ENCODE measurements around the gene SLCO3A1. TPM values are rescaled to one million over a fixed set of nuclear protein-coding genes. Genes with fewer than 3 reads are reported as not detected.

The SLCO3A1 gene
- total and polyA plus RNA-seq, 2 donors (not counting 1 experiment from before 2014, with no cell fraction given): 8.1 to 16.8 TPM

GRCh38 chr15:91866971-91867372, 13.5 kb downstream of the SLCO3A1 start:
- TF ChIP-seq CTCF (conservative IDR thresholded peaks at IDR 0.05 in 1 of 2, IDR thresholded peaks at IDR 0.05 in 1 of 2; ENCODE audit: low read depth in 1 of 2, low read length in 2 of 2): no peak
- TF ChIP-seq EZH2 (IDR thresholded peaks at IDR 0.05; ENCODE audit: low read length, missing control alignments): no peak
- Histone ChIP-seq H3K4me2 (ENCODE audit: extremely low read depth, insufficient read depth, low read length) (peak overlapping the region; percentile 85), H3K27me3 (ENCODE audit: control insufficient read depth, insufficient read depth, low read length) (no peaks in the 10 kb centered on the region), H4K20me1 (ENCODE audit: control insufficient read depth, extremely low read depth, insufficient read depth, low read length) (no peaks in the 10 kb centered on the region), H3K9me3 (ENCODE audit: control insufficient read depth, insufficient read depth, low read depth, low read length) (no peaks in the 10 kb centered on the region), H3K27ac (ENCODE audit: insufficient read depth, low read length) (peak overlapping the region; percentile 85), H3K4me3 (replicated peaks in 1 of 4; ENCODE audit: control extremely low read depth in 1 of 4, insufficient read depth in 1 of 4, low read depth in 3 of 4, low read length in 4 of 4) (no peak overlapping the region), H3K36me3 (ENCODE audit: control insufficient read depth, insufficient read depth, low read length) (no peaks in the 10 kb centered on the region), H3K9ac (ENCODE audit: insufficient read depth, low read length) (no peak overlapping the region), H3K4me1 (ENCODE audit: control insufficient read depth, extremely low read depth, insufficient read depth, low read length) (peaks cover 28% of the 10 kb centered on the region), H2AFZ (ENCODE audit: low read length) (peak overlapping the region; percentile 37), H3K79me2 (ENCODE audit: control insufficient read depth, insufficient read depth, low read length) (peaks cover 4% of the 10 kb centered on the region)
- peak; percentile 32 to 69 for DNase-seq (ENCODE audit: low read depth in 2 of 2)

- Histone ChIP-seq H3K4me1 (ENCODE audit: control insufficient read depth, extremely low read depth, insufficient read depth, low read length) (peaks cover 28% of the 10 kb centered on the region), H3K9me3 (ENCODE audit: control insufficient read depth, insufficient read depth, low read depth, low read length) (no peaks in the 10 kb centered on the region), H3K79me2 (ENCODE audit: control insufficient read depth, insufficient read depth, low read length) (peaks cover 4% of the 10 kb centered on the region), H2AFZ (ENCODE audit: low read length) (peak overlapping the region; percentile 58), H4K20me1 (ENCODE audit: control insufficient read depth, extremely low read depth, insufficient read depth, low read length) (no peaks in the 10 kb centered on the region), H3K27me3 (ENCODE audit: control insufficient read depth, insufficient read depth, low read length) (no peaks in the 10 kb centered on the region), H3K36me3 (ENCODE audit: control insufficient read depth, insufficient read depth, low read length) (no peaks in the 10 kb centered on the region), H3K9ac (ENCODE audit: insufficient read depth, low read length) (no peak overlapping the region), H3K27ac (ENCODE audit: insufficient read depth, low read length) (peak overlapping the region; percentile 85), H3K4me2 (ENCODE audit: extremely low read depth, insufficient read depth, low read length) (peak overlapping the region; percentile 85), H3K4me3 (replicated peaks in 1 of 4; ENCODE audit: control extremely low read depth in 1 of 4, insufficient read depth in 1 of 4, low read depth in 3 of 4, low read length in 4 of 4) (peak overlapping the region in 1 of 4 experiments; percentile 18)
- TF ChIP-seq CTCF (conservative IDR thresholded peaks at IDR 0.05 in 1 of 2, IDR thresholded peaks at IDR 0.05 in 1 of 2; ENCODE audit: low read depth in 1 of 2, low read length in 2 of 2) (no peak), EZH2 (IDR thresholded peaks at IDR 0.05; ENCODE audit: low read length, missing control alignments) (no peak)
- DNase-seq (ENCODE audit: low read depth in 2 of 2): peak; percentile 94
These were observed 14.1 kb downstream of the SLCO3A1 start for GRCh38 chr15:91867581-91868026.

GRCh38 chr15:91870876-91871537, 17.5 kb downstream of the SLCO3A1 start:
- Histone ChIP-seq H3K4me3 (replicated peaks in 1 of 4; ENCODE audit: control extremely low read depth in 1 of 4, insufficient read depth in 1 of 4, low read depth in 3 of 4, low read length in 4 of 4) (no peak overlapping the region), H3K27me3 (ENCODE audit: control insufficient read depth, insufficient read depth, low read length) (no peaks in the 10 kb centered on the region), H4K20me1 (ENCODE audit: control insufficient read depth, extremely low read depth, insufficient read depth, low read length) (no peaks in the 10 kb centered on the region), H3K9ac (ENCODE audit: insufficient read depth, low read length) (no peak overlapping the region), H3K36me3 (ENCODE audit: control insufficient read depth, insufficient read depth, low read length) (no peaks in the 10 kb centered on the region), H2AFZ (ENCODE audit: low read length) (no peak overlapping the region), H3K4me1 (ENCODE audit: control insufficient read depth, extremely low read depth, insufficient read depth, low read length) (peaks cover 16% of the 10 kb centered on the region), H3K79me2 (ENCODE audit: control insufficient read depth, insufficient read depth, low read length) (no peaks in the 10 kb centered on the region), H3K27ac (ENCODE audit: insufficient read depth, low read length) (no peak overlapping the region), H3K9me3 (ENCODE audit: control insufficient read depth, insufficient read depth, low read depth, low read length) (no peaks in the 10 kb centered on the region), H3K4me2 (ENCODE audit: extremely low read depth, insufficient read depth, low read length) (no peak overlapping the region)
- no peak for TF ChIP-seq CTCF (conservative IDR thresholded peaks at IDR 0.05 in 1 of 2, IDR thresholded peaks at IDR 0.05 in 1 of 2; ENCODE audit: low read depth in 1 of 2, low read length in 2 of 2)
- TF ChIP-seq EZH2 (IDR thresholded peaks at IDR 0.05; ENCODE audit: low read length, missing control alignments): no peak
- DNase-seq (ENCODE audit: low read depth in 2 of 2): no peak
